ENCODE data around the gene ATF7IP2. TPM values are rescaled to one million over a fixed set of nuclear protein-coding genes. Genes with fewer than 3 reads are reported as not detected.
"Not testable (repeated sequence)": the region's sequence is repeated elsewhere in the genome, so short reads cannot be mapped to it uniquely, and the experiment has no call there.

The ATF7IP2 gene
- total and polyA plus RNA-seq, 11 donors, result 32.4 to 54.7 (median 43.2) TPM

DNA sequence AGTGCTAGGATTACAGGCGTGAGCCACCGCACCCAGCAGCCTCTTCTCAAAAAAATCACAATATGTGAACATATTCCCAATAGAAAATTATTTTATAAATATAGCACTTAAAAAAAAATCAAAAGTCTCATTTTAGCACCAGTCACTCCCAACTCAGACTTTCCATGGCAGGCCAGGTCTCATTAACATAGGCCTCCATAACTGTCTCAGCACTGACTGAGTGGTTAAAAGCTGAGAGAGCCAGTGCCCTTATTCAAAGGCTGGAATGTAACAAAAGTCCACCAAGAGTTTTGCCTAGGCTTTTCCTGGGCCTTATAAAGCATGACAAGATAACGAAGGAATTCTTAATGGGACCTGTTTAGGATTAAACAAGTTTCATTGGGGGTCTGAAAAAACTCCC, 114.7 kb downstream of the ATF7IP2 start:
- Histone ChIP-seq H3K27me3 (no peaks in the 10 kb centered on the region), H3K9me3 (peaks cover 0 to 5% (median 0%) of the 10 kb centered on the region in 12 donors), H3K4me1 (peaks cover 0 to 5% (median 0%) of the 10 kb centered on the region in 12 donors), H3K4me3 (no peak overlapping the region), H3K36me3 (peaks cover 0 to 6% (median 0%) of the 10 kb centered on the region in 9 donors), H3K27ac (no peak overlapping the region)
- ATAC-seq (no peak), DNase-seq (no peak)
- TF ChIP-seq, protein P1, sequence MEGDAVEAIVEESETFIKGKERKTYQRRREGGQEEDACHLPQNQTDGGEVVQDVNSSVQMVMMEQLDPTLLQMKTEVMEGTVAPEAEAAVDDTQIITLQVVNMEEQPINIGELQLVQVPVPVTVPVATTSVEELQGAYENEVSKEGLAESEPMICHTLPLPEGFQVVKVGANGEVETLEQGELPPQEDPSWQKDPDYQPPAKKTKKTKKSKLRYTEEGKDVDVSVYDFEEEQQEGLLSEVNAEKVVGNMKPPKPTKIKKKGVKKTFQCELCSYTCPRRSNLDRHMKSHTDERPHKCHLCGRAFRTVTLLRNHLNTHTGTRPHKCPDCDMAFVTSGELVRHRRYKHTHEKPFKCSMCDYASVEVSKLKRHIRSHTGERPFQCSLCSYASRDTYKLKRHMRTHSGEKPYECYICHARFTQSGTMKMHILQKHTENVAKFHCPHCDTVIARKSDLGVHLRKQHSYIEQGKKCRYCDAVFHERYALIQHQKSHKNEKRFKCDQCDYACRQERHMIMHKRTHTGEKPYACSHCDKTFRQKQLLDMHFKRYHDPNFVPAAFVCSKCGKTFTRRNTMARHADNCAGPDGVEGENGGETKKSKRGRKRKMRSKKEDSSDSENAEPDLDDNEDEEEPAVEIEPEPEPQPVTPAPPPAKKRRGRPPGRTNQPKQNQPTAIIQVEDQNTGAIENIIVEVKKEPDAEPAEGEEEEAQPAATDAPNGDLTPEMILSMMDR (IDR thresholded peaks at IDR 0.05), result no peak
- no peak for TF ChIP-seq POLR2A (IDR thresholded peaks at IDR 0.05)
- WGBS, 4 donors, result 94 to 98% (median 98%) methylated on average over 3 of the region's 3 CpGs
- intact Hi-C loops (cut with DNase I), result loop anchor here in 1 of 10 donors (10.0 kb wide), 1 partner anchor 56 kb away; no protein-coding TSS in a partner anchor

DNA sequence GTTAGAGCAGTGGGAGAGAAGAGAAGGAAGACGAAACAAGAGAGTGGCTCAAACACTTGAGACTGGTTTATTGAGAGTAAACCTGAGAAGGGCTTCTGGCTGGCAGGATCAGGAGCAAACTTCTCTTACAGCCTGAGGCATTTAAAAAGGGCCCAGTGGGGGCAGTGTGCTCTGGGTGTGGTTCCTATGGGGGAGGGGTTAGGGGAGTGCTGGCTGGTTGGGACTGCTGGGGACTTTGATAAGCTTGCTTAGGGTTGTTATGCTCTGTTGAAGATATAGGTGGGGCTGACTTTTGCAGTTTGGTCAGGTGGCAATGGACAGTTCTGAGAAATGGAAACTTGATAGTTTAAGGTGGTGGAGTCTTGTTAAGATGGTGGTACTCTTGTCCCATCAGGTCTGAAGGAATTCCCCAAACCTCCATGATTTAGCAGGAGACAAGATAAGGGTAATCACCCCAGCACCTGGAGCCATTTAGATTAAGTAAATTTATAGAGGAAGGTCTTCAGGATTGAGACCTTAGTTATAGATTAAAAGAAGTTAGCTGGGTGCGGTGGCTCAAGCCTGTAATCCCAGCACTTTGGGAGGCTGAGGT, 115.3 kb downstream of the ATF7IP2 start:
- H3K4me1 ChIP-seq, result peaks cover 0 to 5% (median 0%) of the 10 kb centered on the region in 12 donors
- H3K27ac ChIP-seq, result no peak overlapping the region
- no peak for DNase-seq
- intact Hi-C loops (cut with DNase I), result loop anchor here in 1 of 10 donors (10.0 kb wide), 1 partner anchor 56 kb away; no protein-coding TSS in a partner anchor
- 75 to 97% (median 95%) methylated on average over 2 of the region's 2 CpGs for WGBS, 4 donors
- H3K9me3 ChIP-seq, result no peaks in the 10 kb centered on the region
- TF ChIP-seq POLR2A (IDR thresholded peaks at IDR 0.05), result no peak
- TF ChIP-seq, protein P1 (IDR thresholded peaks at IDR 0.05), result no peak
- no peak for ATAC-seq
- no peaks in the 10 kb centered on the region for H3K27me3 ChIP-seq
- peaks cover 0 to 6% (median 0%) of the 10 kb centered on the region in 9 donors for H3K36me3 ChIP-seq
- no peak overlapping the region for H3K4me3 ChIP-seq

DNA sequence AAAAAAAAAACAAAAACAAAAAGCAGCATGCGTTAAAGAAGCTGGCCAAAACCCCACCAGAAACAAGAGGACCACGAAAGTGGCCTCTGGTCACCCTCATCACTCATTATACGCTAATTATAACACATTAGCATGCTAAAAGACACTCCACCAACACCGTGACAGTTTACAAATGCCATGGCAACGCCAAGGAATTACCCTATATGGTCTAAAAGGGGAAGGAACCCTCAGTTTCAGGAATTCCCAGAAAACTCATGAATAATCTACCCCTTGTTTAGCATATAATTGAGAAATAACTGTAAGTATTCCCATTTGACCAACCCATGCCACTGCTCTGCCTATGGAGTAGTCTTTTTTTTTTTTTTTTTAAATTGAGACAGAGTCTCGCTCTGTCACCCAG, 116.9 kb downstream of the ATF7IP2 start:
- Histone ChIP-seq H3K27ac (no peak overlapping the region), H3K36me3 (peaks cover 0 to 8% (median 0%) of the 10 kb centered on the region in 9 donors), H3K4me1 (peaks cover 0 to 5% (median 0%) of the 10 kb centered on the region in 12 donors), H3K27me3 (no peaks in the 10 kb centered on the region), H3K9me3 (no peaks in the 10 kb centered on the region), H3K4me3 (no peak overlapping the region)
- 91 to 96% (median 93%) methylated on average over 6 of the region's 6 CpGs for WGBS, 4 donors
- no peak for ATAC-seq
- DNase-seq, result no peak
- intact Hi-C loops (cut with DNase I), result loop anchor here in 1 of 10 donors (10.0 kb wide), 1 partner anchor 58 kb away; no protein-coding TSS in a partner anchor
- TF ChIP-seq, protein P1 (IDR thresholded peaks at IDR 0.05), result no peak
- no peak for TF ChIP-seq POLR2A (IDR thresholded peaks at IDR 0.05)

DNA sequence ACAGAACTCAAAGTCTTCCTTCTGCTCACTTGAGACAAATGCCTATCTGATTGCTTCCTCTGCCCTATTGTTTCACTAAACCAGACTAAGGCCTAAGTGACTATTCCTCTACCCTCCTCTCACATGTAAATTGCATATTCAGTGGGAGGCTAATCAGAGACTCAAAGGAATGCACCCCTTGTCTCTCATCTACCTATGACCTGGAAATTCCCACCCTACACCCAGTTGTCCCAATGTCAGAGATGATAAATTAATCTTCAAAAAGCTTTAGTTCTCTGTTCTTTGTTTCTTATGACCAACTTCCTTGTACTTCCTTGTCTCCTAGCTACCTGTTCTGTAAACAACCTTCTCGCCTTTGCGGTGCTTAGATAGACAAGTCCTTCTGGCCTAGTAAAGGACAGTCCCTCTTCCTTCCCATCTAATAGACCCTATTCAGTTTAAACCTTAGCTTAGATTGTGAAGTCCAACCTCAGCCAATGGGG, 118.6 kb downstream of the ATF7IP2 start:
- DNase-seq (no peak), ATAC-seq (peak in 2 of 4 donors; percentile 26 to 29)
- H3K27ac ChIP-seq, result peak overlapping the region in 1 of 12 donors; percentile 21
- H3K36me3 ChIP-seq, result peaks cover 0 to 12% (median 0%) of the 10 kb centered on the region in 9 donors
- intact Hi-C loops (cut with DNase I), result loop anchor here in 1 of 10 donors (10.0 kb wide), 1 partner anchor 60 kb away; no protein-coding TSS in a partner anchor
- H3K4me1 ChIP-seq, result peaks cover 0 to 5% (median 0%) of the 10 kb centered on the region in 12 donors
- H3K27me3 ChIP-seq, result no peaks in the 10 kb centered on the region
- TF ChIP-seq, protein P1 (IDR thresholded peaks at IDR 0.05), result no peak
- no peak for TF ChIP-seq POLR2A (IDR thresholded peaks at IDR 0.05)
- 64 to 79% (median 75%) methylated on average over 2 of the region's 2 CpGs for WGBS, 4 donors
- no peaks in the 10 kb centered on the region for H3K9me3 ChIP-seq
- H3K4me3 ChIP-seq, result no peak overlapping the region

DNA sequence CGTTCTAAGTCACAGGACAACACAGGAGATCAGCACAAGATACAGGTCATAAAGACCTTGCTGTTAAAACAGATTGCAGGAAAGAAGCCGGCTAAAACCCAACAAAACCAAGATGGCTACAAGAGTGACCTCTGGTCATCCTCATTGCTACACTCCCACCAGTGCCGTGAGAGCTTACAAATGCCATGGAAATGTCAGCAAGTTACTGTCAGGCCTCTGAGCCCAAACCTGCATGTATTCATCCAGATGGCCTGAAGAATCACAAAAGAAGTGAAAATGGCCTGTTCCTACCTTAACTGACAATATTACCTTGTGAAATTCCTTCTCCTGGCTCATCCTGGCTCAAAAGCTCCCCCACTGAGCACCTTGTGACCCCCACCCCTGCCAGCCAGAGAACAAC, 119.4 kb downstream of the ATF7IP2 start:
- not testable (repeated sequence) for H3K9me3 ChIP-seq, ATAC-seq, H3K4me3 ChIP-seq, DNase-seq, H3K4me1 ChIP-seq, H3K27me3 ChIP-seq
- Histone ChIP-seq H3K27ac (peak overlapping the region in 1 of 12 donors; percentile 20), H3K36me3 (peaks cover 0 to 12% (median 0%) of the 10 kb centered on the region in 9 donors)
- intact Hi-C loops (cut with DNase I), result loop anchor here in 4 of 10 donors (5.0 to 10.0 kb wide), 4 partner anchors 60 to 248 kb away; partner anchors contain the start of gene ATF7IP2 (in 1 of the 4)
- 63 to 83% (median 78%) methylated on average over 3 of the region's 3 CpGs for WGBS, 4 donors
